HUDEP-2 (cell line): ENCODE measurements around the gene FAM120C.

Experiments
- DNase-seq, 76 experiments: peaks; one replicate each; lab custom pipeline; 2025; ENCODE audit not compliant: unreplicated experiment in 76 of 76; lab: John Stamatoyannopoulos, UW

Gene FAM120C

GRCh38 chrX:54044126-54044876, 138.8 kb downstream of the FAM120C start, which contains the start of gene PHF8:
Gene PHF8 (minus strand): TSS chrX:54044473. CDS start chrX:54042728, 1,745 bp downstream.
- DNase-seq = peak in 75 of 76 experiments; percentile 12 to 92 (median 85)

DNA sequence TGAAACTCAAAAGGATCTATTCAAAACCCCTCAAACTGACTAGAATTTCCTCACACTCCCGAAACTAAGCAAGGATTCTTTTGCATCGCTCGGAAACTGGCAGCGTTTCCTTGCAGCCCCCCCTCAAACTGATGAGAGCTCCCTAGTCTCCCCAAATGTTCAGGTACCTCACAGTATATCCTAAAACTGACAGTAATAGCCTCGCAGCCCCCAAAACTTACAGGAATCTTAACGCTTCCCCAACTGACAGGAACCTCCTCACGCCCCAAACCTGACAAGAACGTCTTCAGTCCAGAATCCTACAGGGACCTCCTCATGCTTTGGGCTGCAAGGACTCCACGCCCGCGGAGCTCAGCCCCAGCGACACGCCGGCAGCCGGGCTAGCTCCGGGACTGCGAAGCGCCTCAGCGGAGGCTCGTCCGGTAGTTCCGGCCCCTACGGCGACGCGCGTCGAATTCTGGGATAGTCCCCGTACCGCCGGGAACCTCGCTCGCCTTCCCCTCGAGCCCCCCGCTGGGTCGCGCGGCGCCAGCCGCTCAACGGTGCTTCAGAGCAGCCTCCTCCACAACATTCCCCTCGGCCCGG, 139.4 kb downstream of the FAM120C start:
- peak in 22 of 76 experiments; percentile 1 to 44 (median 11) for DNase-seq

GRCh38 chrX:54043056-54043455, 140.0 kb downstream of the FAM120C start:
- DNase-seq = no peak

- DNase-seq = peak in 55 of 76 experiments; percentile 0 to 51 (median 15)
Measured at GRCh38 chrX:54042609-54043021, 140.4 kb downstream of the FAM120C start.

DNA sequence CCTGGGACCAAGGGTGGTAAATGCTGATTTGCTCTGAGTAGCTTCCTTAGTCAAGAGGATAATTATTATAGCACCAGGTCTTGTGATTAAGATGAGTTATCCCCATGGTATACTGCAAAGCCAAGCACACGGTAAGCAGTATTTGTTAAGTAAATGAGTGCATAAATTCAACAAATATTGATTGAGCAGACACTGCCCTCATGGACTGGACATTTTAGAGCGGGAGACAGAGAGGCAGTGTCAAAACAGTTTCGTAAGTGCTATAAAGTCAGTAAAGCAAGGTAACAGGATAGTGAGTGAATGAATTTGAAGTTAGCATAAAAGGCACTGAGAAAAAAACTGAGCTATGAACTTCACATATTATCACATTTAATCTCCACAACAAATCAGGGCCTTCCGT, 152.7 kb downstream of the FAM120C start:
- DNase-seq = no peak

DNA sequence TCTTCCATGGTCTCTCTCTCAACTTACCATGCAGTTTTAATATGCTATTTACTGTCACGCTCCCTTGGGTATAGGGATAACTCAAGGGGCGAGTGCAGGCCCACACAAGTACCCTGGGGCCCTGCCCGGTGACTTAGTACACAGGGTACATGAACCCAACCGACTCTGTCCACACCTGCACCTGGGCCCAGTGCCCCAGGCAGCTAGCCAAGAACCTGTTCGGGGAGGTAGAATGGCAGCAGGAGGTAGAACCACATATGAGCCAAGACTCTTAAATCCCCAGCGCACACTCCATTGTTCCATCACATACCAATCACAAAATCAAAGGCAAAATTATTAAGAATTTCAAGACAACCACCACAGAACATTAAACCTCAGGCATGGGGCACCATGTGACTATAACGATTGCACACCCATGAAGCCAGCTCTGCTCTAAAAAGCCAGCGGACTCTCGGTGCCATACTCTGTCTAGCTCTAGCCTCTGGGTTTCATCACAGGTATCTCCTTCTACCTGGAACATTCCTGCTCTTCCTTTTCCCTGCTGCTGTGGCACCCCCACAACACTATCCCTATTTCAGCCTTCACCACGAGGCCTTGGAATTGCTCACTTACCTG, 153.4 kb downstream of the FAM120C start:
- DNase-seq = no peak

DNA sequence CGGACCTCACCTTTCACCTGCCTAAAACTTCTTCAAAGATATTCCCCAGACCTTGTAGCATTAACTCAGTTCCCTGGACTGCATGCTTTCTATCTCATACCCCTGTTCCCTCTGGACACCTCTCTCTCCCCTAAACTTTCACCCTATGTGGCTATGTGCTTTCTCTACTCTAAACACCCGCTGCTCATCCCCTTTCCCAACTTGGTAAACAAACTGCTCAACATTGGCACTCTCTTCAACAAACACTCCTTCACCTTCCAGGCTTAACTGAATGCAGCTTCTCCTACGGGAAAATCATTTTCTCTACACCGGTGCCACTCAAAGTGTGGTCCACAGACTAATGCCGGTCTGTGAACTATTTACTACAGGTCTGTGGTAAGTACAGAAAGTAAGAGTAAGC, 158.7 kb downstream of the FAM120C start:
- no peak for DNase-seq
